Psoas muscle (tissue), 8 donors: ENCODE measurements around the gene GRM4. TPM values are rescaled to one million over a fixed set of nuclear protein-coding genes. Genes with fewer than 3 reads are reported as not detected.

Experiments used
- ATAC-seq, 4 donors: fragments of 200-7000 bp; cut with Tn5 transposase; one replicate each; pipeline ENCODE4 v1.9.1; 2020; ENCODE audit warnings: moderate library complexity in 3 of 4, mild to moderate bottlenecking in 2 of 4
- DNase-seq, 2 donors: peaks; one replicate each; pipeline ENCODE4 v3.0.0-alpha.2; 2020
- H3K27ac ChIP-seq: fragments of 200-600 bp; one replicate; pipeline ENCODE4 v1.8.0; 2022
- H3K27me3 ChIP-seq, 3 donors: fragments of 200-600 bp in 1 of 3; one replicate each; pipeline versions ENCODE4 v1.6.1 to v1.8.0; 2013 to 2022; ENCODE audit warnings: low read length in 2 of 3, mild to moderate bottlenecking in 2 of 3, moderate library complexity in 1 of 3; ENCODE audit not compliant: insufficient read depth in 3 of 3
- H3K36me3 ChIP-seq, 2 donors: fragments of 200-600 bp in 1 of 2; one replicate each; pipeline versions ENCODE4 v1.6.1 to v1.8.0; 2013 to 2022; ENCODE audit warnings: low read depth in 1 of 2, mild to moderate bottlenecking in 1 of 2, moderate library complexity in 1 of 2; ENCODE audit not compliant: insufficient read depth in 1 of 2
- H3K4me1 ChIP-seq: fragments of 200-600 bp; one replicate; pipeline ENCODE4 v1.8.0; 2022
- H3K4me3 ChIP-seq: fragments of 200-600 bp; one replicate; pipeline ENCODE4 v1.8.0; 2022; ENCODE audit warnings: mild to moderate bottlenecking
- H3K9me3 ChIP-seq: fragments of 200-600 bp; one replicate; pipeline ENCODE4 v1.8.0; 2022
- CTCF ChIP-seq: fragments of 200-600 bp; IDR thresholded peaks from one replicate; pipeline ENCODE4 v1.8.0; 2022; ENCODE audit warnings: antibody characterized with exemption
- WGBS, 3 donors: extraction: QIAGEN DNeasy Blood & Tissue Kit; methylation state at CpG; one replicate each; pipeline versions ENCODE4 v1.1.6 to v1.1.7; 2013; 5-methylcytosine and 5-hydroxymethylcytosine counted together
- intact Hi-C, 2 donors: fragments of 100-400 bp; cut with DNase I; formaldehyde crosslinking; loops; one replicate each; pipeline versions ENCODE4 v1.11.0 to v1.14.2; 2022
- polyA plus RNA-seq, 3 donors: library from polyadenylated mRNA; stranded (reverse); fragments of 200-250 nt; gene quantifications; one replicate each; pipeline ENCODE4 v1.2.3, GENCODE V29; 2013
- total RNA-seq, 4 donors: library from RNA; stranded (reverse); fragmentation: NEBNext Ultra II Directional in 2 of 4; extraction: Animal tissue kit (Norgen Biotek cat#: 25700) in 2 of 4; gene quantifications; one replicate each; pipeline versions ENCODE4 v1.2.1 to v1.2.4, GENCODE V29; 2021 to 2023
- donor health status: healthy with polysubstance abuse.
- donor health status: DM: no; HTN: no; CAD: no; lungs with moderate emphysema.
- donor health status: Bipolar disorder and iron deficiency.
- donor health status: healthy.
- donor health status: DM: yes; HTN: yes; CAD: no.
- donor health status: DM: no; HTN: no; CAD: no.
- donor health status: DM: no; HTN: no; CAD: no.
- donor health status: DM: yes; HTN: yes; CAD: no.

GRM4 gene
- total and polyA plus RNA-seq, 7 donors, result 0.07 to 0.39 (median 0.14) TPM; not detected in 4

GRCh38 chr6:34031625-34032383 lies 114.1 kb downstream of the GRM4 start:
- Histone ChIP-seq H3K4me3 (no peak overlapping the region), H3K9me3 (no peaks in the 10 kb centered on the region), H3K4me1 (no peaks in the 10 kb centered on the region), H3K27ac (no peak overlapping the region), H3K36me3 (no peaks in the 10 kb centered on the region), H3K27me3 (no peaks in the 10 kb centered on the region)
- no peak for TF ChIP-seq CTCF
- intact Hi-C loops, result no loop called here
- DNase-seq (no peak), ATAC-seq (no peak)
- 63 to 72% (median 68%) methylated on average over 12 of the region's 12 CpGs for WGBS, 3 donors

- H3K27ac ChIP-seq, result no peak overlapping the region
- WGBS, 3 donors, result 77 to 83% (median 83%) methylated on average over 9 of the region's 9 CpGs
- DNase-seq, result no peak
- intact Hi-C loops, result no loop called here
- H3K27me3 ChIP-seq, result no peaks in the 10 kb centered on the region
- H3K36me3 ChIP-seq, result no peaks in the 10 kb centered on the region
- TF ChIP-seq CTCF, result no peak
- H3K4me3 ChIP-seq, result no peak overlapping the region
- no peaks in the 10 kb centered on the region for H3K4me1 ChIP-seq
- no peak for ATAC-seq
- H3K9me3 ChIP-seq, result no peaks in the 10 kb centered on the region
Observed at GRCh38 chr6:34030831-34031624, 114.9 kb downstream of the GRM4 start.

- H3K36me3 ChIP-seq, result no peaks in the 10 kb centered on the region
- DNase-seq (no peak), ATAC-seq (no peak)
- no peak overlapping the region for H3K4me3 ChIP-seq
- TF ChIP-seq CTCF, result no peak
- intact Hi-C loops, result loop anchor here in 1 of 2 donors (5.0 kb wide), 1 partner anchor 257 kb away; no protein-coding TSS in a partner anchor
- no peaks in the 10 kb centered on the region for H3K9me3 ChIP-seq
- no peak overlapping the region for H3K27ac ChIP-seq
- 88 to 90% (median 89%) methylated on average over 15 of the region's 15 CpGs for WGBS, 3 donors
- H3K4me1 ChIP-seq, result no peaks in the 10 kb centered on the region
- no peaks in the 10 kb centered on the region for H3K27me3 ChIP-seq
Observed at GRCh38 chr6:34029489-34030280, 116.2 kb downstream of the GRM4 start.

GRCh38 chr6:34028691-34029360 lies 117.1 kb downstream of the GRM4 start:
- Histone ChIP-seq H3K27me3 (no peaks in the 10 kb centered on the region), H3K27ac (no peak overlapping the region), H3K9me3 (no peaks in the 10 kb centered on the region), H3K4me3 (no peak overlapping the region), H3K4me1 (no peaks in the 10 kb centered on the region), H3K36me3 (no peaks in the 10 kb centered on the region)
- TF ChIP-seq CTCF, result no peak
- DNase-seq (no peak), ATAC-seq (no peak)
- intact Hi-C loops, result loop anchor here in 1 of 2 donors (5.0 kb wide), 1 partner anchor 257 kb away; no protein-coding TSS in a partner anchor
- 69 to 72% (median 69%) methylated on average over 18 of the region's 18 CpGs for WGBS, 3 donors
